Liver (tissue), 3 donors: ENCODE results near the gene RFC2.

Source experiments
- ATF3 ChIP-seq: IDR thresholded peaks from 2 replicates; pipeline ENCODE4 v1.6.1; 2016; ENCODE audit warnings: antibody characterized with exemption
- CTCF ChIP-seq: fragments of 150-350 bp; IDR thresholded peaks from 2 replicates; pipeline ENCODE4 v1.5.1; 2017; ENCODE audit warnings: improper control_type of control experiment, low read depth, low read length; ENCODE audit not compliant: missing input control
- EGR1 ChIP-seq, 2 donors: IDR thresholded peaks; 2 replicates each; pipeline ENCODE4 v1.6.1; 2016 to 2018; ENCODE audit warnings: antibody characterized with exemption in 2 of 2, low read depth in 2 of 2
- FOXA1 ChIP-seq: IDR thresholded peaks from 2 replicates; pipeline ENCODE4 v1.6.1; 2016; ENCODE audit warnings: antibody characterized with exemption
- JUND ChIP-seq, 2 donors: IDR thresholded peaks; 2 replicates each; pipeline ENCODE4 v1.6.1; 2016; ENCODE audit warnings: antibody characterized with exemption in 2 of 2
- NR2F2 ChIP-seq: IDR thresholded peaks from 2 replicates; pipeline ENCODE4 v1.6.1; 2016; ENCODE audit warnings: antibody characterized with exemption
- REST ChIP-seq: IDR thresholded peaks from 2 replicates; pipeline ENCODE4 v1.6.1; 2016; ENCODE audit warnings: antibody characterized with exemption, mild to moderate bottlenecking
- RXRA ChIP-seq, 2 donors: IDR thresholded peaks; 2 replicates each; pipeline ENCODE4 v1.6.1; 2017 to 2018; ENCODE audit warnings: antibody characterized with exemption in 2 of 2, mild to moderate bottlenecking in 1 of 2
- TAF1 ChIP-seq: conservative IDR thresholded peaks from 2 replicates; pipeline ENCODE4 v1.6.1; 2016; ENCODE audit warnings: antibody characterized with exemption, mild to moderate bottlenecking
- YY1 ChIP-seq: IDR thresholded peaks from 2 replicates; pipeline ENCODE4 v1.6.1; 2016; ENCODE audit warnings: antibody characterized with exemption, mild to moderate bottlenecking
- ZBTB33 ChIP-seq: IDR thresholded peaks from 2 replicates; pipeline ENCODE4 v1.6.1; 2016; ENCODE audit warnings: antibody characterized with exemption
- donor health status: healthy.
- donor health status: healthy.

- TF ChIP-seq FOXA1 (no peak), CTCF (peak; percentile 3), ATF3 (no peak), TAF1 (no peak), NR2F2 (no peak), YY1 (no peak), EGR1 (IDR thresholded peaks at IDR 0.05; ENCODE audit: low read depth in 2 of 2) (no peak), RXRA (IDR thresholded peaks at IDR 0.05) (no peak), ZBTB33 (no peak), JUND (IDR thresholded peaks at IDR 0.05) (no peak), REST (no peak)
These were observed 34.0 kb downstream of the RFC2 start for GRCh38 chr7:74220229-74220628.
